ENCODE data around the gene STK38L.

STK38L gene

GRCh38 chr12:27359578-27360340 lies 115.7 kb downstream of the STK38L start:
- no peak for DNase-seq (ENCODE audit: extremely low read depth, insufficient read length)

GRCh38 chr12:27361372-27361771 lies 117.3 kb downstream of the STK38L start:
- no peak for DNase-seq (ENCODE audit: extremely low read depth, insufficient read length)
- no peak for TF ChIP-seq CTCF (IDR thresholded peaks at IDR 0.05; ENCODE audit: insufficient read depth, low read length, poor library complexity, severe bottlenecking)
- H3K4me3 ChIP-seq (replicated peaks; ENCODE audit: low read depth, low read length) = no peak overlapping the region
- H3K27me3 ChIP-seq (replicated peaks; ENCODE audit: control insufficient read depth, insufficient read depth, low read length) = no peaks in the 10 kb centered on the region
- H3K36me3 ChIP-seq (ENCODE audit: control insufficient read depth, insufficient read depth, low read length) = no peaks in the 10 kb centered on the region

More at GRCh38 chr12:27359578-27360340, 115.7 kb downstream of the STK38L start:
- Histone ChIP-seq H3K4me3 (replicated peaks; ENCODE audit: low read depth, low read length) (no peak overlapping the region), H3K36me3 (ENCODE audit: control insufficient read depth, insufficient read depth, low read length) (no peaks in the 10 kb centered on the region), H3K27me3 (replicated peaks; ENCODE audit: control insufficient read depth, insufficient read depth, low read length) (no peaks in the 10 kb centered on the region)
- TF ChIP-seq CTCF (IDR thresholded peaks at IDR 0.05; ENCODE audit: insufficient read depth, low read length, poor library complexity, severe bottlenecking) = no peak

- Histone ChIP-seq H3K36me3 (ENCODE audit: control insufficient read depth, insufficient read depth, low read length) (peaks cover 3% of the 10 kb centered on the region), H3K27me3 (replicated peaks; ENCODE audit: control insufficient read depth, insufficient read depth, low read length) (no peaks in the 10 kb centered on the region), H3K4me3 (replicated peaks; ENCODE audit: low read depth, low read length) (no peak overlapping the region)
- DNase-seq (ENCODE audit: extremely low read depth, insufficient read length) = no peak
- TF ChIP-seq CTCF (IDR thresholded peaks at IDR 0.05; ENCODE audit: insufficient read depth, low read length, poor library complexity, severe bottlenecking) = no peak
Measured at GRCh38 chr12:27366621-27367020, 122.5 kb downstream of the STK38L start.

- DNase-seq (ENCODE audit: extremely low read depth, insufficient read length) = no peak
- Histone ChIP-seq H3K4me3 (replicated peaks; ENCODE audit: low read depth, low read length) (no peak overlapping the region), H3K36me3 (ENCODE audit: control insufficient read depth, insufficient read depth, low read length) (peaks cover 3% of the 10 kb centered on the region), H3K27me3 (replicated peaks; ENCODE audit: control insufficient read depth, insufficient read depth, low read length) (no peaks in the 10 kb centered on the region)
- no peak for TF ChIP-seq CTCF (IDR thresholded peaks at IDR 0.05; ENCODE audit: insufficient read depth, low read length, poor library complexity, severe bottlenecking)
Measured at GRCh38 chr12:27367078-27367477, 123.0 kb downstream of the STK38L start.
